Measurements from ENCODE around the gene CCT6B.

- no peak for TF ChIP-seq CTCF (IDR thresholded peaks at IDR 0.05; ENCODE audit: low read depth, low read length)
- no peak for TF ChIP-seq EZH2phosphoT487 (IDR thresholded peaks at IDR 0.05; ENCODE audit: low read depth)
Measured at GRCh38 chr17:34997355-34997862, 36.1 kb upstream of the CCT6B start.
